Stomach (tissue), 4 donors: ENCODE data around the gene CHST11.

Experiments
- POLR2A ChIP-seq, 4 donors: fragments of 450-650 bp; IDR thresholded peaks; one replicate each; pipeline ENCODE4 v1.6.1; 2016; ENCODE audit warnings: antibody characterized with exemption in 4 of 4, control low read depth in 2 of 4, mild to moderate bottlenecking in 1 of 4, moderate library complexity in 1 of 4
- TF ChIP-seq, protein P1 (sequence below), 7 experiments: fragments of 450-650 bp in 4 of 7; fragments of 200-600 bp in 3 of 7; sonication (generic) in 3 of 7; IDR thresholded peaks; one replicate each; pipeline ENCODE4 v1.5.1; 2016 to 2019; ENCODE audit warnings: antibody characterized with exemption in 7 of 7, control low read depth in 2 of 7, mild to moderate bottlenecking in 1 of 7

DNA sequence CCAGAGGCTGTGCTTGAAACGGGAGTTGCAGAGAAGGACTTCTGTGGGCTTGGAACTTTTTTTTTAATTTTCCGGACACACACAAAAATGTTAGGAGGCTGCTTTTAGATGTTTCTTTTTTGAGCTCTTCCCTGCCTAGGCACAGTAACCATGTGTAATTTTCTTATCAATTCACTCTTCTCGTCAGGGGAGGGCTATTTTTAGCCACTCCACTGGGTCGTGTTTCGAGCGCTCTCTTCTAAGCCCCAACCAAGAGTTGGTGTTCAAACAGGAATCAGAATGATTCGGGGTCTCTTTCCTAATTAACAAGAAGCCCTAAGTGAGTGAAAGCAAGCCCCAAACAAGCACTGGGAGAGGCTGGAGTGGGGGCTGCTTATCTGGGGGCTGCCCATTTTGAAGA is 162.6 kb downstream of the CHST11 start:
- TF ChIP-seq, protein P1, sequence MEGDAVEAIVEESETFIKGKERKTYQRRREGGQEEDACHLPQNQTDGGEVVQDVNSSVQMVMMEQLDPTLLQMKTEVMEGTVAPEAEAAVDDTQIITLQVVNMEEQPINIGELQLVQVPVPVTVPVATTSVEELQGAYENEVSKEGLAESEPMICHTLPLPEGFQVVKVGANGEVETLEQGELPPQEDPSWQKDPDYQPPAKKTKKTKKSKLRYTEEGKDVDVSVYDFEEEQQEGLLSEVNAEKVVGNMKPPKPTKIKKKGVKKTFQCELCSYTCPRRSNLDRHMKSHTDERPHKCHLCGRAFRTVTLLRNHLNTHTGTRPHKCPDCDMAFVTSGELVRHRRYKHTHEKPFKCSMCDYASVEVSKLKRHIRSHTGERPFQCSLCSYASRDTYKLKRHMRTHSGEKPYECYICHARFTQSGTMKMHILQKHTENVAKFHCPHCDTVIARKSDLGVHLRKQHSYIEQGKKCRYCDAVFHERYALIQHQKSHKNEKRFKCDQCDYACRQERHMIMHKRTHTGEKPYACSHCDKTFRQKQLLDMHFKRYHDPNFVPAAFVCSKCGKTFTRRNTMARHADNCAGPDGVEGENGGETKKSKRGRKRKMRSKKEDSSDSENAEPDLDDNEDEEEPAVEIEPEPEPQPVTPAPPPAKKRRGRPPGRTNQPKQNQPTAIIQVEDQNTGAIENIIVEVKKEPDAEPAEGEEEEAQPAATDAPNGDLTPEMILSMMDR (IDR thresholded peaks at IDR 0.05): no peak
- TF ChIP-seq POLR2A (IDR thresholded peaks at IDR 0.05): no peak
